GM19239 (cell line): Measurements from ENCODE around the gene DNM1L.

Experiments used
- DNase-seq: peaks from one replicate; pipeline ENCODE4 v3.0.0; 2011; ENCODE audit warnings: low spot score; ENCODE audit not compliant: insufficient read length
- FAIRE-seq: peaks from 2 replicates; lab custom pipeline; 2011; peaks lifted over from hg19 to GRCh38; lab: Jason Lieb, UNC

The DNM1L gene

GRCh38 chr12:32754111-32754510 is 75.0 kb downstream of the DNM1L start:
- DNase-seq (no peak), FAIRE-seq (no peak)

GRCh38 chr12:32755051-32755653 is 76.1 kb downstream of the DNM1L start:
- DNase-seq (peak; percentile 39), FAIRE-seq (peak; percentile 49)

- peak; percentile 56 for DNase-seq
- FAIRE-seq, result peak; percentile 99
These were observed 76.8 kb downstream of the DNM1L start, which contains the start of gene YARS2 for GRCh38 chr12:32755654-32756475. TSS of gene YARS2 (minus strand) at chr12:32755897. CDS start at chr12:32755874, 23 bp downstream.

- DNase-seq (no peak), FAIRE-seq (no peak)
These were observed 77.5 kb downstream of the DNM1L start for GRCh38 chr12:32756476-32757066.

GRCh38 chr12:32757157-32757556 is 78.1 kb downstream of the DNM1L start:
- FAIRE-seq, result no peak
- DNase-seq, result no peak

- FAIRE-seq, result no peak
- DNase-seq, result no peak
These were observed 82.6 kb downstream of the DNM1L start for GRCh38 chr12:32761716-32762115.

GRCh38 chr12:32765906-32766305 is 86.8 kb downstream of the DNM1L start:
- DNase-seq (no peak), FAIRE-seq (no peak)

- FAIRE-seq (no peak), DNase-seq (no peak)
These were observed 89.4 kb downstream of the DNM1L start for GRCh38 chr12:32768518-32768917.

GRCh38 chr12:32770141-32770540 is 91.0 kb downstream of the DNM1L start:
- no peak for DNase-seq
- no peak for FAIRE-seq

GRCh38 chr12:32773691-32774090 is 94.6 kb downstream of the DNM1L start:
- DNase-seq, result no peak
- FAIRE-seq, result no peak

GRCh38 chr12:32776258-32776657 is 97.2 kb downstream of the DNM1L start:
- no peak for FAIRE-seq
- DNase-seq, result no peak

- FAIRE-seq (peak; percentile 45), DNase-seq (no peak)
These were observed 98.1 kb downstream of the DNM1L start for GRCh38 chr12:32777159-32777558.

GRCh38 chr12:32777691-32778175 is 98.6 kb downstream of the DNM1L start:
- DNase-seq (no peak), FAIRE-seq (no peak)

GRCh38 chr12:32780071-32780470 is 101.0 kb downstream of the DNM1L start:
- FAIRE-seq, result no peak
- DNase-seq, result no peak

- DNase-seq, result no peak
- FAIRE-seq, result no peak
These were observed 103.9 kb downstream of the DNM1L start for GRCh38 chr12:32783029-32783428.

- FAIRE-seq (no peak), DNase-seq (no peak)
These were observed 106.5 kb downstream of the DNM1L start for GRCh38 chr12:32785557-32785956.

GRCh38 chr12:32788405-32788804 is 109.3 kb downstream of the DNM1L start:
- DNase-seq, result no peak
- no peak for FAIRE-seq

- FAIRE-seq, result no peak
- no peak for DNase-seq
These were observed 110.3 kb downstream of the DNM1L start for GRCh38 chr12:32789446-32789845.

- FAIRE-seq, result no peak
These were observed 110.8 kb downstream of the DNM1L start for GRCh38 chr12:32789916-32790315.

GRCh38 chr12:32794281-32794680 is 115.2 kb downstream of the DNM1L start:
- FAIRE-seq (no peak), DNase-seq (no peak)

More at GRCh38 chr12:32789916-32790315, 110.8 kb downstream of the DNM1L start:
- no peak for DNase-seq
